HepG2 (cell line): ENCODE results near the gene PXDC1.

Experiments used
- ZNF225 ChIP-seq: sonication (generic); formaldehyde crosslinking; IDR thresholded peaks from 2 replicates; pipeline ENCODE4 v1.4.0; 2020; ENCODE audit warnings: mild to moderate bottlenecking, missing genetic modification reagents
- ZNF501 ChIP-seq: sonication (generic); formaldehyde crosslinking; IDR thresholded peaks from 2 replicates; pipeline ENCODE4 v1.5.1; 2020; ENCODE audit warnings: mild to moderate bottlenecking, moderate library complexity, missing genetic modification reagents

DNA sequence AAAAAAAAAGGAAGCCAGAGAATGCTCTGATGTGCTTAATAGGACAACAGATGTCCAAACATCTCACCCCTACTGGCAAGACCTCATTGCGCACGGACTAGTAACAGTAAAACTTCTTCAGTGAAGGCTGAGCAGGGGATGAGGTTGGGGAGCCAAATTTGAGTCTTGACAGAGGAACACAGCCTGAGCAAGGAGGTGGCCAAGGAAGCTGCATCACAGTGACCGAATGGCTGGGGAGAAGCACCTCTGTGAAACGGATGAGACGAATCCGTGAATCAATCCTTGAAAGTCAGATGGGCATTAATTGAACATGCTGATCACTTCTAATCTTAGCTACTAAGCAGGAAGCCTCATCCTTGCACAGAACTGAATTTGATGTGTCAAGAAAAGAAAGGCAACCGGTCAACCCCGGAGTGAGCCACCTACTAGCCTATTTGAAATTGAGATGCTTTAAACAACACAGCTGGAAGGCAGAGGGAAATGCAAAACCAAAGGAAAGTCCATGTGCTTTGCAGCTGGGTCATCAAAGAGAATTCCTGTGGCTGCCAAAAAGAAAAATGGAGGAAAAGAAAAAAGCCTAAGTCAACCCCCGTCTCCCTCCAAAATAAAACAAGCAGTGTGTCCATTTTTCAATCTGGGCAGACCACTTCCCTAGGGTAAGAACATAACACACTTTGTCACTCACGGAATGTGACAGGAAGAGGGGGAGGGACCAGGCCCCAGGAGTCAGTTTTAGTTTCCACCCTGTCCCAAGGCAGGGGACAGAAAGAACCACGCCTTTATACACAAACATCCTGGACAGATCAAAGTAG lies 29.5 kb downstream of the PXDC1 start:
- TF ChIP-seq ZNF501 (CRISPR knock-in tag): no peak
- no peak for TF ChIP-seq ZNF225 (CRISPR knock-in tag)
